ENCODE measurements around the gene NKAPL.
"Not testable (repeated sequence)": the region's sequence is repeated elsewhere in the genome, so short reads cannot be mapped to it uniquely, and the experiment has no call there.

The NKAPL gene

DNA sequence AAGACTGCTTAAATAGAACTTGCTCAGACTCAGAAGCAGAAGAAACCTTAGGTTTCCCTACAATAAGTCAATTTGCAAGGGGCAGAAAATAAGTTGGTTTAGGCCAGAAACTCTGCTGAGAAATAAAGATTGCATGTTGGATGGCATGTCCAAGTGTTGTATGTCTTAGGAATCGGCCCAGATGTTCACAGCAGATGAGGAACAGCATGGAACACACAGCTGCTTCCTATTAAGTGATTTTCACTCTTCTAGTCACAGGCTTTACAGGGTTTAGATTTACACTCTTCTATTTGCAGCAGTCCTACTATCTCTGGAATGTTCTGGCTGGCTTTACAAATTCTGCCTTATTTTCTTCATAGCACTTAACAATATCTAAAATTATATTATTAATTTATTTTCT is 10.2 kb upstream of the NKAPL start:
- no peak for DNase-seq

GRCh38 chr6:28250747-28251146 is 8.3 kb upstream of the NKAPL start:
- no peak for DNase-seq

DNA sequence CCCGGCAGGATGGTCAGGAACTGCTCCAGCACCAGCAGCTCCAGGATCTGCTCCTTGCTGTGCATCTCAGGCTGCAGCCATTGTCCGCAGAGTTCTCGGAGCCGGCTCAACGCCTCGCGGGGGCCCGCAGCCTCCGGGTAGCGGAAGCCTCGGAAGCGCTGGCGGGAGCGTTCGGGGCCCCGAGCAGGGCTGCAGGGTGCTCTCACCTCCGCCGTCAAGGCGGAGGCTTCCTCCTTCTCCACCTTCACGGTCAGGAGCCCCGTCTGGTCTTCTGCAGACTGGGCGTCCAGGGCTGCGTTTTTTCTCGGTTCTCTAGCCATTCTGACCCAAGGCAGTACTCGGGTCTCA is 7.5 kb upstream of the NKAPL start:
- peak; percentile 11 for DNase-seq

DNA sequence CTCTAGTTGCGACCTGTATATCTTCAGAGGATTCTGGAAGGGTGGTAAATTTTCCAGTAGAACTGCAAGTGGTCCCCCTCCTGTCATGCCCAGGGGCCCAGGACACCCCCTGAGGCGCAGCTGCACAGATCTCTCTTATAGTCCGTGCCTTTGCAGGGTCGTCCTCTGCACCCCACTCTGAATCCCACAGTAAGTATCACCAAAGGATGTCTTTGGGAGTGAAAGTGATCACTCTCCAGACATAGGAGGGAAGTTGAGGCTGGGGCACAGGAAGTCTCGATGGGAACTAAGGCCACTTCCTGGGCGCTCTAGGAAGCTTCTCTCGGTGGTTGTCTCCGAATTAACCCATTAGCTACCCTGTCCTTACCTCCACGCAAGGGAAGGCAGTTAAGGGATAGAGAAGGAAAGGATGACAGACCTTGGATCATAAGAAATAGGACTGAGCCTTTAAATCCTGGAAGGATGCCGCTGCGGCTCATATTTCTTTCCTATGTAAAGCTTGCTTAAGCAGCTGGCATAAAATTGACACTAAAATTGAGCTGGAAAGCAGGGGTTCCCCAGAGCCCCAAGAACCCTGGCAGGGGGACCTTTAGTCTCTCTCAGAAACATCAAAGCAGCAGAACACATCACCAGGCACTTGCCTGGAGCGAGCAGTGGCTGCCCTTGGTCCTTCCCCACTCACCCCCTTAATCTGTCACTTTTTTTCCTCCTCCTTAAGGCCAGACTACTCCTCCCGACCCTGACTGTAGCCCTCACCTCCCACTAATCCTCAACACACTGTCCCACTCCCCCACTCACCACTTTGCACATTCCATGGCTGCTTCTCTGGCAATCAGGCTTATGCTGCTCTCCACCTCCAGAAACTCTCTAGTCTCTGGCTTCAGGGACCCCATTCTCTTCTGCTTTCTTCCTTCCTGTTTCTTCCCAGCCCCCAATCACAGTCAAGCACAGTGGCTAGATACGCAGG is 6.8 kb upstream of the NKAPL start, which contains the start of gene ZKSCAN4:
ZKSCAN4 (minus strand) TSS at position 261 of the 967 bp plus-strand sequence. CDS start 289 bp downstream, outside the sequence.
- no peak for DNase-seq

GRCh38 chr6:28254121-28254519 is 5.0 kb upstream of the NKAPL start:
- no peak for DNase-seq

DNA sequence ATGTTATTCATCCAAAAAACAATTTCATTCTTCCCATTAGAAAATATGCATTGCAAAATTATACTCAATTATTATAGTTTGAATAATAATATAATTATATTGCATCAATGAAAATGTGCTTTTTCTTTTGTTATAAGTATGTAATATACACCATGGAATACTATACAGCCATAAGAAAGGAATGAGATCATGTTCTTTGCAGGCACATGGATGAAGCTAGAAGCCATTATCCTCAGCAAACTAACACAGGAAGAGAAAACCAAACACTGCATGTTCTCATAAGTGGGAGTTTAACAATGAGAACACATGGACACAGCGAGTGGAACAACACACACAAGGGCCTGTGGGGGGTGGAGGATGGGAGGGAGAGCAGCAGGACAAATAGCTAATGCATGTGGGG is 2.1 kb upstream of the NKAPL start:
- no peak for DNase-seq

DNA sequence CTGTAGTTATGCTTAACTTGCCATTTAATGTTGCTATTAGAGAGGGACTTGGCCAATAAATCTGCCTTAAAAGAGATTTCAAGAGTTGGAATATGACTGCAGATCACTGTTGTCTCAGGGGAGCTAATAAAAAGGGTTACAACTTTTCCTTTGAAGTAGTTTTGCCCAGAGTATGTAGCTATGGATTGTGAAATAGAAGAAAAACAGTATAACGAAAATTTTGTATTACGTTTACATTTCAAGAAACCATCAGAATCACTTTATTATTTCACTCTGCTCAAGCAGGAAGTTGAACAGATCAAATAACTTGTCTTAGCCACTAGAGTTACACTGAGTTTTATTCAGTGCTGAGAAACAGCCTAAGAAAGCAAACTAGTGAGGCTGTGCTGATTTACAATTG is 4.8 kb downstream of the NKAPL start:
- DNase-seq: no peak

GRCh38 chr6:28264834-28265401 is 5.8 kb downstream of the NKAPL start:
- no peak for DNase-seq

- no peak for DNase-seq
Measured at GRCh38 chr6:28266563-28266961, 7.5 kb downstream of the NKAPL start.

GRCh38 chr6:28266962-28267694 is 8.0 kb downstream of the NKAPL start, which contains the start of gene ZSCAN26:
Gene ZSCAN26 (plus strand): TSS chr6:28267143. CDS start chr6:28271920, 4,777 bp downstream.
- peak; percentile 11 for DNase-seq

DNA sequence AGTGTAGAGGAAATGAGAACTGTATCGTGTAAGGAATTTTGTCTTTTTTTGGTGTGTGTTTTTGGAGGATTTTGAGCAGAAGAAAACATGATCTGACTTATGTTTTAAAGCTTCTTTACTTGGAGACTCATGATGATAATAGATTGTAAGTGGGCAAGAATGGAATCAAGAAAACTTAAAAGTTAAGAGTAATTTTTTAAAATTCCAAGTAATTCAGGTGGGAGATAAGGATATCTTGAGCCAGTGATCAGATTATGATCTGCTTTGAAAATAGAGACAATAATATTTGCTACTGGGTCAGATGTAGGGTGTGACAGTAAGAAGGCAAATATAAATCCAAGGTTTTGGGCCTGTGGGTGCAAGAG is 8.6 kb downstream of the NKAPL start:
- no peak for DNase-seq

DNA sequence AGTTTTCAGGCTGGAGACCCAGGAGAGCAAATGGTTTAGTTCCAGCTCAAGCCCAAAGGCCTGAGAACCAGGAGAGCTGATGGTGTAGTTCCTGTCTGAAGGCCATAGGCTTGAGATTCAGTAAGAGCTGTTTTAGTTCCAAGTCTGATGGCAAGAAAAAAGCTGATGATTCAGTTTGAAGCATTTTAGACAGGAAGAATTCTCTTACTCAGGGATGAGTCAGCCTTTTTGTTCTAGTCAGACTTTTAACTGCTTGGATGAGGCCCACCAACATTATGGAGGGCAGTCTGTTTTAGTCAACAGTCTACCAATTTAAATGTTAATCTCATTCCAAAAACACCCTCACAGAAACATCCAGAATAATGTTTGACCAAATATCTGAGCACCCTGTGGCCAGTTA is 10.4 kb downstream of the NKAPL start:
- DNase-seq: no peak

DNA sequence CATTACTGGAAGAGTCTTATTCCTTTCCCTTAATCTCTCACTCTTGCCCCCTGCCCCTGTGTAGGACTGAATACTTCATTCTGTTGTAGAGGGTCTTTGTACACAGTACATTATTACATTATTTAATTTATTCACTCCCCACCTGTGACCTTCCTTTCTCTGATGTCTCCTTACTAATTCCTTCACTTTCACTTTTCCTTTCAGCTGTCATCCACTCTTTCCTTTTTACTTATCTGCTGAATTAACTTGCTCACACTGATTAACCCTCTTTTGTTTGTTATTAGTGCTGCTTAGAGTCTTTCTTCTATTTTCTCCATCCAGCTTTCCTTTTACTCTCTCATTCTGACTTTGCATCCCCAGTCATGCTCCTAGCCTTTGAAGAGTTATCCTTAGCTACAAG is 15.8 kb downstream of the NKAPL start:
- DNase-seq: no peak

DNA sequence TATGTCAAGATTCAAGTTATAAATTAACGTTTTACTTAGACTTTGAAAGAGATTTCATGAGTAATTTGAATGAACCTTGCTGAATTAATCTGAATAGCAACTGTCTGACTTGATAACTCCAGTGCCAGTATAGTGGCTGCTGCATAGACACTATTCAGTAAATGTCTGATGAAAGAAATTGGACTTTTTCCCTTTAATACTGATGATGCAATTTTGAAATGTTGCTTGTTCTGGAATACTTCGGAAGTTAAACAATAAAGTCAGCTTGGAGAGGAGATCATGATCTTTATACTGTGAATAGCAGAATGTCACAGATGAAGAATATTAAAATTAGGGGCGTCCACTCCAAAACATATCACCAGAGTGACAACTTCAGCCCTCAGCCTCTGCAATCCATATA is 18.6 kb downstream of the NKAPL start:
- DNase-seq: no peak

DNA sequence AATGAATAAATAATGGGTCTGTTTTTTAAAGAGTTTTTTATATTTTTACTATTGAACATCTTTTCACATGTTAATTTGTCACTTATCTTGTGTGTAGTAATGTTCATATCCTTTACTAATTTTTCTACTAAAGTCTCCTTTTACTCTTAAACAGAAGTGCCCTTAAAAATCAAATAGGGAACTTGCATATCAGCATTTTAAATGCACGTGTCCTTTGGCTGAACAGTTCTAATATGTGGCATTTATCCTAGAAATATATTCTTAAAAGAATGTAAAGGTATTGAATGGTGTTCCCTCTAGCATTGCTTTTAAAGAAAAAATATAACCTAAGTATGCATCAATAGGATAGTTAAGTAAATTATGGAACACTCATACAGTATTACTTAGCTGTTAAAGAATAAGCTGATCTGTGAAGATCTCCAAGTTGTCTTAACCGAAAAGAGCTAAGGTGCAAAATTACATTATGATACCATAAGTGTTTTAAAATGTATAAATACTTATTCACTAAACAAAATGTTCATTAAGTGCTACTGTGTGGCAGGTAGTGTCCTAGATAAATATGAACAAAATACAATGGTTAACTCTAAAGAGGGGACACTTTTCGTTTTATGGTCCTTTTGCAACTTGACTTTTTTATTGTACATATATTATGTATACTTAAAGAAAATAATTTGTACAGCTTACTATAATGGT is 21.6 kb downstream of the NKAPL start:
- DNase-seq: no peak

DNA sequence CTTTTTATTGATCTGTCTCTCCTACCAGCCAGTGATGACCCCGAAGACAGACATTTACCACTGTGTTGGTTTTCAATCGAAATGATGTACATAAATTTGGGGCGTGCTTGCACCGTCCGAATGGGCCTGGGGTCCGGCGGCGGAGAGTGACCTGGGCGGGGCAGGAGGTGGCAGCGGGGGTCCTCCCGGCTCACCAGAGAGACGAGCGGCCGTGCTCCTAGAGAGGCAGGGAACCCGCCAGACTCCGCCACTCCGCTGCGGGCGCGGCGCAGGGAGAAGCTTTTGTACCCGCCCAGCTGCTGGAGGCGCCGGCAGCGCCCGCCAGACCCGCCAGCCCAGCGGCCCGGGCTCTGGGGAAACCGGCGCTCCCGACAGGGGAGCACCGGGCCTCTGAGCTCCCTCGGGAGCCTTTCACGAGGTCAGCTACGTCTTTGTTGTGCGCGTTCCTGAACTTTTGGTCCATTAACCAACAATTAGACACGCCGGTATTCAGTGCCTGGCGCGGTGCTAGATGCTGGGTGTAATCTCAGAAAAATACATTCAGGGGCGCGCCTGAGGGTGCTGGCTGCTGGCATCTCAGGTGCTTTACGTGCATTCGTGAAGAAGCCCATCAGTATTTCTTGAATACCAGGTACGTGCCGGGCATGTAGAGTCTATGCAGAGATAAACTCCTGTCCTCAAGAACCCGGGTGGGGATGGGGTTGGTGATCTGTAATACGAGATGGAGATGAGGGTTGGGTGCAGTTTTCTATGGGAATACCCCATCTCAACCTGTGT is 22.4 kb downstream of the NKAPL start, which contains the start of gene PGBD1:
PGBD1 (plus strand) TSS at position 285 of the 777 bp plus-strand sequence. CDS start 2,242 bp downstream, outside the sequence.
- DNase-seq: no peak

- no peak for DNase-seq
Measured at GRCh38 chr6:28282926-28283325, 23.8 kb downstream of the NKAPL start.

- DNase-seq: no peak
Measured at GRCh38 chr6:28291573-28291972, 32.5 kb downstream of the NKAPL start.

GRCh38 chr6:28295326-28295725 is 36.2 kb downstream of the NKAPL start:
- no peak for DNase-seq

- DNase-seq: no peak
Measured at GRCh38 chr6:28296520-28297060, 37.5 kb downstream of the NKAPL start.

DNA sequence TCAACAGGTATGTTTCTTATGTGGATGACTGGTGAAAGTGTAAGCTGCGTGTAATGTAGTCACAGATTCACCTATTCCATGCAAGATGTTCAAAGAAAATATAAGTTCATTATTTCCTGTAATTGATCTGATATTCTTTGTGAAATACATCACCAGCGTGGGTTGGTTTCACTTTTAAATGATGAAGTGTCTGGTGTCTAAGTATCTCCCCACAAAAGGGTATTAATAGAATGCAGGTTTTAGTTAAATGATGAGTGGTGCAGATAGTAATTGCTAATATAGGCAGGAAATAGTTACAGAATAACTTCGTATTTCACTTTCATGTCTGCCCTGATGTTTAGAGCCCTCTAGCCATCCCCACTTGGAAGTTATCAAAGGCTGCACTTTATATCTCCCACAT is 44.5 kb downstream of the NKAPL start:
- DNase-seq: no peak

GRCh38 chr6:28306363-28306762 is 47.3 kb downstream of the NKAPL start:
- DNase-seq: not testable (repeated sequence)
